ENCODE measurements around the gene MYZAP.

The MYZAP gene

GRCh38 chr15:57566834-57567233 lies 24.9 kb upstream of the MYZAP start:
- Histone ChIP-seq H3K27me3 (ENCODE audit: insufficient read depth, low read length) (no peaks in the 10 kb centered on the region), H3K9ac (ENCODE audit: low read depth, low read length) (no peak overlapping the region), H3K36me3 (ENCODE audit: insufficient read depth, low read depth, low read length) (no peaks in the 10 kb centered on the region), H3K4me3 (ENCODE audit: low read length) (no peak overlapping the region), H3K4me1 (ENCODE audit: insufficient read depth, low read length) (peaks cover 12% of the 10 kb centered on the region; the same call in 1 of the 2 replicates), H3K9me3 (ENCODE audit: insufficient read depth, low read depth, low read length) (no peaks in the 10 kb centered on the region), H3K27ac (ENCODE audit: low read length) (no peak overlapping the region)

GRCh38 chr15:57567891-57568290 lies 23.8 kb upstream of the MYZAP start:
- H3K27ac ChIP-seq (ENCODE audit: low read length) = no peak overlapping the region
- H3K9me3 ChIP-seq (ENCODE audit: insufficient read depth, low read depth, low read length) = no peaks in the 10 kb centered on the region
- H3K4me3 ChIP-seq (ENCODE audit: low read length) = no peak overlapping the region
- H3K4me1 ChIP-seq (ENCODE audit: insufficient read depth, low read length) = peaks cover 12% of the 10 kb centered on the region; the same call in 1 of the 2 replicates
- H3K27me3 ChIP-seq (ENCODE audit: insufficient read depth, low read length) = no peaks in the 10 kb centered on the region
- no peak overlapping the region for H3K9ac ChIP-seq (ENCODE audit: low read depth, low read length)
- H3K36me3 ChIP-seq (ENCODE audit: insufficient read depth, low read depth, low read length) = no peaks in the 10 kb centered on the region

DNA sequence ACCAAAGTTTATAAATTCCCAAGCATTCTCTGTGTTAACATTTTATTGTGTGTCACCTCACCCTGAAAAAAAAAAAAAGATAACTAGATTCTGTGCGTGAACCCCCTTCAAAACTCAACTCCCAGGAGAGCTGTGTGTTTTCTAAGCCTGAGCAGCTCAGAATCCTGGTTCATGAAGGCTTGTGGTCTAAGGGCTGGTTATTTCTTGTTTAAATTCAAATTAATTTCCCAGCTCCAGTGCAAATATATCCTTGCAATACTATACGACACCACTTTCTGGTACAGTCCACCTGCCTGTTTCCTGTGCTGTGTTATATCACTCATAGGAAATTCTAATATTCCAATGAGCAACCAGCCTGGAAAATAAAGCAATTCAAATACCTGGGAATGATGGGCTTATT lies 23.4 kb upstream of the MYZAP start:
- no peaks in the 10 kb centered on the region for H3K27me3 ChIP-seq (ENCODE audit: insufficient read depth, low read length)
- H3K4me1 ChIP-seq (ENCODE audit: insufficient read depth, low read length) = peaks cover 12% of the 10 kb centered on the region; the same call in 1 of the 2 replicates
- no peak overlapping the region for H3K27ac ChIP-seq (ENCODE audit: low read length)
- no peaks in the 10 kb centered on the region for H3K9me3 ChIP-seq (ENCODE audit: insufficient read depth, low read depth, low read length)
- H3K36me3 ChIP-seq (ENCODE audit: insufficient read depth, low read depth, low read length) = no peaks in the 10 kb centered on the region
- no peak overlapping the region for H3K4me3 ChIP-seq (ENCODE audit: low read length)
- H3K9ac ChIP-seq (ENCODE audit: low read depth, low read length) = no peak overlapping the region

- H3K4me3 ChIP-seq (ENCODE audit: low read length) = no peak overlapping the region
- no peaks in the 10 kb centered on the region for H3K27me3 ChIP-seq (ENCODE audit: insufficient read depth, low read length)
- H3K4me1 ChIP-seq (ENCODE audit: insufficient read depth, low read length) = peaks cover 8% of the 10 kb centered on the region; the same call in 1 of the 2 replicates
- no peak overlapping the region for H3K27ac ChIP-seq (ENCODE audit: low read length)
- H3K9me3 ChIP-seq (ENCODE audit: insufficient read depth, low read depth, low read length) = no peaks in the 10 kb centered on the region
- no peaks in the 10 kb centered on the region for H3K36me3 ChIP-seq (ENCODE audit: insufficient read depth, low read depth, low read length)
- no peak overlapping the region for H3K9ac ChIP-seq (ENCODE audit: low read depth, low read length)
Measured at GRCh38 chr15:57570340-57570739, 21.4 kb upstream of the MYZAP start.

GRCh38 chr15:57570994-57571393 lies 20.7 kb upstream of the MYZAP start:
- Histone ChIP-seq H3K9me3 (ENCODE audit: insufficient read depth, low read depth, low read length) (no peaks in the 10 kb centered on the region), H3K4me1 (ENCODE audit: insufficient read depth, low read length) (peaks cover 6% of the 10 kb centered on the region; the same call in 1 of the 2 replicates), H3K27me3 (ENCODE audit: insufficient read depth, low read length) (no peaks in the 10 kb centered on the region), H3K9ac (ENCODE audit: low read depth, low read length) (no peak overlapping the region), H3K27ac (ENCODE audit: low read length) (no peak overlapping the region), H3K4me3 (ENCODE audit: low read length) (no peak overlapping the region), H3K36me3 (ENCODE audit: insufficient read depth, low read depth, low read length) (no peaks in the 10 kb centered on the region)

DNA sequence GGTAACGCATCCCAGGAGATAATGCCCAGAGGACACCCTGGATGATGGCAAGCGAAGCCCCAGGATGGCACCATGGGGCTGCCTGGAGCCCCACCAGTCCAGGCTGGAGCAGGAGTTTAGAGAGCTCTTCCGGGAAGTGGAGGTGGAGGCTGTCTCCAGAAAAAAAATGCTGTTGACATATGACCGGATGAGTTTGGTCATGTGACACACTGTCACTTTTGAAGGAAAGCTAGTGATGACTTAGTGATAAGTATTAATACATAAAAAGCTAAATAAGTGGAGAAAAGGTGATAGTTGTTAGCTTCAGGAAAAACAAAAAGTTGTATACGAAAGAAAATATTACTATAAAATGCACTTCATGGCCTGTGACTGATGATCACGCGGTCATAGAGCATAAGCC lies 20.0 kb upstream of the MYZAP start:
- no peak overlapping the region for H3K9ac ChIP-seq (ENCODE audit: low read depth, low read length)
- no peak overlapping the region for H3K4me3 ChIP-seq (ENCODE audit: low read length)

GRCh38 chr15:57572468-57572867 lies 19.2 kb upstream of the MYZAP start:
- Histone ChIP-seq H3K9ac (ENCODE audit: low read depth, low read length) (no peak overlapping the region), H3K9me3 (ENCODE audit: insufficient read depth, low read depth, low read length) (no peaks in the 10 kb centered on the region), H3K36me3 (ENCODE audit: insufficient read depth, low read depth, low read length) (no peaks in the 10 kb centered on the region), H3K4me1 (ENCODE audit: insufficient read depth, low read length) (peaks cover 6% of the 10 kb centered on the region; the same call in 1 of the 2 replicates), H3K27ac (ENCODE audit: low read length) (no peak overlapping the region), H3K27me3 (ENCODE audit: insufficient read depth, low read length) (no peaks in the 10 kb centered on the region), H3K4me3 (ENCODE audit: low read length) (no peak overlapping the region)

More for the DNA sequence above, 20.0 kb upstream of the MYZAP start:
- Histone ChIP-seq H3K27me3 (ENCODE audit: insufficient read depth, low read length) (no peaks in the 10 kb centered on the region), H3K27ac (ENCODE audit: low read length) (no peak overlapping the region), H3K36me3 (ENCODE audit: insufficient read depth, low read depth, low read length) (no peaks in the 10 kb centered on the region), H3K9me3 (ENCODE audit: insufficient read depth, low read depth, low read length) (no peaks in the 10 kb centered on the region), H3K4me1 (ENCODE audit: insufficient read depth, low read length) (peaks cover 6% of the 10 kb centered on the region; the same call in 1 of the 2 replicates)

DNA sequence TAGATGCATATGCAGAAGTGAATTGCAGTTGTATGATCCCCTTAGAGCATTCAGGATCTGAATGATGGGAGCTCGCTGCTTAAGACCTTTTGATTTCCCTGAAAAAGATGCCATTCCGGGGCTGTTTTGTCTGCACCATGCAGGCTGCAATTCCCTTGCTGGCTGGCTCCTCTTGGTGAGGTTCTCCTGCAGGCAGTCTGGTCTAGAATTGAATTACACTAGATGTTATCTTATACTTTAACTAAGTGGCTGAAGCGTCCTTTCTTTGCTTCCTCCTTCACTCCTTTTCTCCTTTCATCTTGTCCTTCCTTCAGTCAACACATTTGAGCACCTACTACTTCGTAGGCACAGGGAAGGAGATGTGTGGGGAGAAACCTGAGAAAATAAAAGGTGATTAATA lies 18.6 kb upstream of the MYZAP start:
- Histone ChIP-seq H3K36me3 (ENCODE audit: insufficient read depth, low read depth, low read length) (no peaks in the 10 kb centered on the region), H3K27ac (ENCODE audit: low read length) (no peak overlapping the region), H3K4me1 (ENCODE audit: insufficient read depth, low read length) (peaks cover 6% of the 10 kb centered on the region; the same call in 1 of the 2 replicates), H3K9me3 (ENCODE audit: insufficient read depth, low read depth, low read length) (no peaks in the 10 kb centered on the region), H3K4me3 (ENCODE audit: low read length) (no peak overlapping the region), H3K27me3 (ENCODE audit: insufficient read depth, low read length) (no peaks in the 10 kb centered on the region), H3K9ac (ENCODE audit: low read depth, low read length) (no peak overlapping the region)

- Histone ChIP-seq H3K4me3 (ENCODE audit: low read length) (no peak overlapping the region), H3K4me1 (ENCODE audit: insufficient read depth, low read length) (0 out of 2 replicates have a peak, but pooled peaks cover under 1% of the 10 kb centered on the region), H3K9ac (ENCODE audit: low read depth, low read length) (no peak overlapping the region), H3K27me3 (ENCODE audit: insufficient read depth, low read length) (no peaks in the 10 kb centered on the region), H3K36me3 (ENCODE audit: insufficient read depth, low read depth, low read length) (no peaks in the 10 kb centered on the region), H3K27ac (ENCODE audit: low read length) (no peak overlapping the region), H3K9me3 (ENCODE audit: insufficient read depth, low read depth, low read length) (no peaks in the 10 kb centered on the region)
Measured at GRCh38 chr15:57575363-57575762, 16.3 kb upstream of the MYZAP start.

GRCh38 chr15:57578288-57578900 lies 13.3 kb upstream of the MYZAP start:
- H3K4me1 ChIP-seq (ENCODE audit: insufficient read depth, low read length) = no peaks in the 10 kb centered on the region
- H3K9me3 ChIP-seq (ENCODE audit: insufficient read depth, low read depth, low read length) = no peaks in the 10 kb centered on the region
- H3K27ac ChIP-seq (ENCODE audit: low read length) = no peak overlapping the region
- no peak overlapping the region for H3K4me3 ChIP-seq (ENCODE audit: low read length)
- H3K36me3 ChIP-seq (ENCODE audit: insufficient read depth, low read depth, low read length) = no peaks in the 10 kb centered on the region
- no peak overlapping the region for H3K9ac ChIP-seq (ENCODE audit: low read depth, low read length)
- no peaks in the 10 kb centered on the region for H3K27me3 ChIP-seq (ENCODE audit: insufficient read depth, low read length)

DNA sequence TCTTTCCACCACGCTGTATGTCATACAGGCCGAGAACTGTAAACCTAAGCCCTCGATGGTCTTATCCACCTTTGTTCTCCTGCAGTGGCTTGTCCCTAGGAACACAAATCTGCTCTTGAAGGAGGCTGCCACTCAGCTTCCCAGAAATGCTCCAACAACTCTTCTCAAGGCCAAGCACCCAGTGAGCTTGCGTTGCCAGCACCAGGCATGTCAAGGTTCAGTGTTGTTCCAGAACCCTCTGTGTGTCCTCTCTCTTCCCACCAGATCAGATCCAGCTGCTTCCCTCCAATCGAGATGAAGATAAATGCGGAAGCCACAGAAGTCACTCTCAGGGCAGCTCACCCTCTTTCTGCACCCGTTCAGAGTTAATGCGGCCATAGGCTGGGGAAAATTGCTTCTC lies 11.3 kb upstream of the MYZAP start:
- Histone ChIP-seq H3K27ac (ENCODE audit: low read length) (no peak overlapping the region), H3K36me3 (ENCODE audit: insufficient read depth, low read depth, low read length) (no peaks in the 10 kb centered on the region), H3K4me1 (ENCODE audit: insufficient read depth, low read length) (no peaks in the 10 kb centered on the region), H3K4me3 (ENCODE audit: low read length) (no peak overlapping the region), H3K9ac (ENCODE audit: low read depth, low read length) (no peak overlapping the region), H3K9me3 (ENCODE audit: insufficient read depth, low read depth, low read length) (no peaks in the 10 kb centered on the region), H3K27me3 (ENCODE audit: insufficient read depth, low read length) (no peaks in the 10 kb centered on the region)

DNA sequence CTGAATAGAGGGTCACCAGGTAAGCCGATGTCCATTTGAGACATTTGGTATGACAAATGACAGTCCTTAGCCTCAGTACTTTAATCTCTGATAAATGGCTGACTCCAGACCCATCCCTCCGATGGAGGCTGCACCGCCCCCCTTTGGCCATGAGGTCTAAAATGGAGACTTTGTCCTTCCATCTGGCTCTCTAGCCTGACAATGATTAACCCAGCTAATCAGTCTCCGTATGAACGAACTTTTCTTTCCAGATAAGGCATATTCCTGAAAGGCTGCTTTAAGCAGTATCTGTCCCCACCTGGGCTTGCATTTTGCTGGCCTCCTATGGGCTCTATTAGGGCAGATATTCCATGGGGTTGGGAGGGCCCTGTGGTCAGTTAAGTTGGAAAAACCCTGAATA lies 10.8 kb upstream of the MYZAP start:
- H3K27me3 ChIP-seq (ENCODE audit: insufficient read depth, low read length) = no peaks in the 10 kb centered on the region

More for the DNA sequence above, 10.8 kb upstream of the MYZAP start:
- no peak overlapping the region for H3K4me3 ChIP-seq (ENCODE audit: low read length)
- H3K4me1 ChIP-seq (ENCODE audit: insufficient read depth, low read length) = no peaks in the 10 kb centered on the region
- no peak overlapping the region for H3K9ac ChIP-seq (ENCODE audit: low read depth, low read length)
- H3K27ac ChIP-seq (ENCODE audit: low read length) = no peak overlapping the region
- H3K9me3 ChIP-seq (ENCODE audit: insufficient read depth, low read depth, low read length) = no peaks in the 10 kb centered on the region
- no peaks in the 10 kb centered on the region for H3K36me3 ChIP-seq (ENCODE audit: insufficient read depth, low read depth, low read length)

Data from iPS-20b (cell line).